MG63 (cell line): Measurements from ENCODE around the gene ETV6. TPM values are rescaled to one million over a fixed set of nuclear protein-coding genes. Genes with fewer than 3 reads are reported as not detected.

ENCODE experiments used
- DNase-seq: peaks from one replicate; pipeline ENCODE4 v3.0.0-alpha.2; 2020
- H3K27me3 ChIP-seq: fragments of 250-450 bp; sonication (Bioruptor Pico); 2 replicates; pipeline ENCODE4 v1.5.1; 2020; ENCODE audit warnings: mild to moderate bottlenecking, moderate library complexity
- H3K36me3 ChIP-seq: fragments of 250-450 bp; sonication (Bioruptor Pico); 2 replicates; pipeline ENCODE4 v1.5.1; 2020; ENCODE audit warnings: mild to moderate bottlenecking, moderate library complexity
- H3K4me3 ChIP-seq: fragments of 250-450 bp; sonication (Bioruptor Pico); 2 replicates; pipeline ENCODE4 v1.5.1; 2020; ENCODE audit warnings: mild to moderate bottlenecking, moderate library complexity
- H3K9me3 ChIP-seq: fragments of 250-450 bp; sonication (Bioruptor Pico); 2 replicates; pipeline ENCODE4 v1.5.1; 2020; ENCODE audit warnings: mild to moderate bottlenecking, moderate library complexity
- total RNA-seq: library from RNA; depleted of rRNA; stranded (reverse); fragments of >200 nt; shearing (Covaris generic); gene quantifications from 2 replicates; pipeline ENCODE4 v1.2.3, GENCODE V29; 2014; ENCODE audit warnings: low replicate concordance

The ETV6 gene
- total RNA-seq, 1 experiment from 2014 or later: 3.0 TPM

GRCh38 chr12:11778713-11779685 lies 129.5 kb downstream of the ETV6 start:
- Histone ChIP-seq H3K36me3 (no peaks in the 10 kb centered on the region), H3K27me3 (no peaks in the 10 kb centered on the region), H3K4me3 (no peak overlapping the region), H3K9me3 (no peaks in the 10 kb centered on the region)
- peak; percentile 9 for DNase-seq

- DNase-seq: no peak
- no peak overlapping the region for H3K4me3 ChIP-seq
- H3K9me3 ChIP-seq: no peaks in the 10 kb centered on the region
- H3K36me3 ChIP-seq: no peaks in the 10 kb centered on the region
- H3K27me3 ChIP-seq: no peaks in the 10 kb centered on the region
Measured at GRCh38 chr12:11780521-11781101, 131.1 kb downstream of the ETV6 start.

GRCh38 chr12:11782914-11783420 lies 133.5 kb downstream of the ETV6 start:
- H3K27me3 ChIP-seq: no peaks in the 10 kb centered on the region
- DNase-seq: no peak
- no peaks in the 10 kb centered on the region for H3K36me3 ChIP-seq
- no peaks in the 10 kb centered on the region for H3K9me3 ChIP-seq
- H3K4me3 ChIP-seq: no peak overlapping the region

- H3K36me3 ChIP-seq: no peaks in the 10 kb centered on the region
- H3K9me3 ChIP-seq: no peaks in the 10 kb centered on the region
- H3K27me3 ChIP-seq: no peaks in the 10 kb centered on the region
- DNase-seq: peak; percentile 60
- H3K4me3 ChIP-seq: no peak overlapping the region
Measured at GRCh38 chr12:11785712-11786111, 136.2 kb downstream of the ETV6 start.

- Histone ChIP-seq H3K36me3 (no peaks in the 10 kb centered on the region), H3K27me3 (no peaks in the 10 kb centered on the region), H3K4me3 (no peak overlapping the region), H3K9me3 (no peaks in the 10 kb centered on the region)
- no peak for DNase-seq
Measured at GRCh38 chr12:11786638-11787365, 137.3 kb downstream of the ETV6 start.

- no peak for DNase-seq
- Histone ChIP-seq H3K27me3 (no peaks in the 10 kb centered on the region), H3K9me3 (no peaks in the 10 kb centered on the region), H3K4me3 (no peak overlapping the region), H3K36me3 (no peaks in the 10 kb centered on the region)
Measured at GRCh38 chr12:11787437-11787836, 138.0 kb downstream of the ETV6 start.

- no peak for DNase-seq
- no peaks in the 10 kb centered on the region for H3K27me3 ChIP-seq
- H3K4me3 ChIP-seq: no peak overlapping the region
- H3K36me3 ChIP-seq: no peaks in the 10 kb centered on the region
- H3K9me3 ChIP-seq: no peaks in the 10 kb centered on the region
Measured at GRCh38 chr12:11787933-11788849, 138.7 kb downstream of the ETV6 start.

GRCh38 chr12:11793921-11794710 lies 144.6 kb downstream of the ETV6 start:
- Histone ChIP-seq H3K27me3 (no peaks in the 10 kb centered on the region), H3K36me3 (peaks cover under 1% of the 10 kb centered on the region; the same call in 1 of the 2 replicates), H3K4me3 (no peak overlapping the region), H3K9me3 (no peaks in the 10 kb centered on the region)
- no peak for DNase-seq

GRCh38 chr12:11794751-11795150 lies 145.3 kb downstream of the ETV6 start:
- no peaks in the 10 kb centered on the region for H3K27me3 ChIP-seq
- H3K36me3 ChIP-seq: peaks cover 3% of the 10 kb centered on the region; the same call in 1 of the 2 replicates
- H3K9me3 ChIP-seq: no peaks in the 10 kb centered on the region
- DNase-seq: no peak
- H3K4me3 ChIP-seq: no peak overlapping the region

GRCh38 chr12:11795192-11795912 lies 145.9 kb downstream of the ETV6 start:
- no peaks in the 10 kb centered on the region for H3K27me3 ChIP-seq
- no peaks in the 10 kb centered on the region for H3K9me3 ChIP-seq
- DNase-seq: no peak
- peaks cover 3% of the 10 kb centered on the region; the same call in 1 of the 2 replicates for H3K36me3 ChIP-seq
- no peak overlapping the region for H3K4me3 ChIP-seq

- Histone ChIP-seq H3K36me3 (peaks cover 3% of the 10 kb centered on the region; the same call in 1 of the 2 replicates), H3K27me3 (no peaks in the 10 kb centered on the region), H3K9me3 (no peaks in the 10 kb centered on the region), H3K4me3 (no peak overlapping the region)
- peak; percentile 20 for DNase-seq
Measured at GRCh38 chr12:11795913-11796459, 146.5 kb downstream of the ETV6 start.

- H3K36me3 ChIP-seq: peaks cover 3% of the 10 kb centered on the region; the same call in 1 of the 2 replicates
- no peak overlapping the region for H3K4me3 ChIP-seq
- H3K27me3 ChIP-seq: no peaks in the 10 kb centered on the region
- no peaks in the 10 kb centered on the region for H3K9me3 ChIP-seq
- DNase-seq: peak; percentile 95
Measured at GRCh38 chr12:11797317-11797913, 147.9 kb downstream of the ETV6 start.

GRCh38 chr12:11798006-11798708 lies 148.7 kb downstream of the ETV6 start:
- no peak for DNase-seq
- H3K9me3 ChIP-seq: no peaks in the 10 kb centered on the region
- no peak overlapping the region for H3K4me3 ChIP-seq
- H3K27me3 ChIP-seq: no peaks in the 10 kb centered on the region
- peaks cover 3% of the 10 kb centered on the region; the same call in 1 of the 2 replicates for H3K36me3 ChIP-seq
